Adrenal gland (tissue), 12 donors: ENCODE measurements around the gene CEACAM4. TPM values are rescaled to one million over a fixed set of nuclear protein-coding genes. Genes with fewer than 3 reads are reported as not detected.

Experiments used
- DNase-seq, 7 donors: peaks; one replicate each; pipeline ENCODE4 v3.0.0-alpha.2; 2019 to 2020
- H3K27ac ChIP-seq, 5 donors: fragments of 200-600 bp; sonication (generic) in 4 of 5; 1 replicate in 3 of 5; 2 replicates in 2 of 5; pipeline versions ENCODE4 v1.5.1 to v1.8.0; 2016 to 2020; ENCODE audit warnings: mild to moderate bottlenecking in 1 of 5
- H3K27me3 ChIP-seq: fragments of 200-600 bp; 2 replicates; pipeline ENCODE4 v1.8.0; 2021
- H3K36me3 ChIP-seq, 2 donors: fragments of 200-600 bp; replicated peaks in 1 of 2; 1 replicate in 1 of 2; 2 replicates in 1 of 2; pipeline versions ENCODE4 v1.5.1 to v1.8.0; 2018 to 2022
- H3K4me1 ChIP-seq, 2 donors: fragments of 200-600 bp; replicated peaks in 1 of 2; 1 replicate in 1 of 2; 2 replicates in 1 of 2; pipeline versions ENCODE4 v1.5.1 to v1.8.0; 2018 to 2021
- H3K4me3 ChIP-seq, 4 donors: fragments of 200-600 bp; sonication (generic) in 3 of 4; one replicate each; pipeline ENCODE4 v1.5.1; 2016 to 2018
- H3K9me3 ChIP-seq, 3 donors: fragments of 200-600 bp; sonication (generic) in 1 of 3; replicated peaks in 1 of 3; 1 replicate in 2 of 3; 2 replicates in 1 of 3; pipeline versions ENCODE4 v1.5.1 to v1.8.0; 2016 to 2021
- POLR2A ChIP-seq, 2 donors: fragments of 450-650 bp; IDR thresholded peaks; one replicate each; pipeline ENCODE4 v1.6.1; 2017; ENCODE audit warnings: antibody characterized with exemption in 2 of 2, mild to moderate bottlenecking in 2 of 2, moderate library complexity in 1 of 2
- WGBS, 4 donors: extraction: QIAGEN DNeasy Blood & Tissue Kit in 2 of 4; methylation state at CpG; one replicate each; pipeline versions ENCODE4 v1.1.5 to v1.1.7; 2013 to 2017; 5-methylcytosine and 5-hydroxymethylcytosine counted together
- intact Hi-C, 2 donors: fragments of 100-400 bp; cut with DNase I; formaldehyde crosslinking; loops; one replicate each; pipeline versions ENCODE4 v1.14.1 to v1.15.0; 2022 to 2023
- polyA plus RNA-seq, 3 donors: library from polyadenylated mRNA; stranded (reverse); fragments of 200-250 nt in 2 of 3; fragments of 350-450 nt in 1 of 3; fragmentation: Illumina TruSeq in 1 of 3; extraction: RNeasy Lipid Tissue Mini Kit (QIAGEN cat#74804) in 1 of 3; gene quantifications; one replicate each; pipeline ENCODE4 v1.2.3, GENCODE V29; 2013 to 2014
- total RNA-seq, 9 donors: library from RNA; depleted of rRNA in 4 of 9; stranded (reverse); fragments of >200 nt in 4 of 9; fragments of 120-200 nt in 1 of 9; fragmentation: NEBNext Ultra II Directional in 1 of 9; extraction: Animal tissue kit (Norgen Biotek cat#: 25700) in 1 of 9; gene quantifications; one replicate each; pipeline versions ENCODE4 v1.1.0 to v1.2.4, GENCODE V29; 2013 to 2023
- TF ChIP-seq, protein P1 (sequence below), 6 experiments: fragments of 450-650 bp in 4 of 6; fragments of 200-600 bp in 2 of 6; sonication (generic) in 1 of 6; IDR thresholded peaks; 1 replicate in 5 of 6; 2 replicates in 1 of 6; pipeline versions ENCODE4 v1.5.1 to v1.8.0; 2016 to 2021; ENCODE audit warnings: antibody characterized with exemption in 6 of 6, mild to moderate bottlenecking in 2 of 6, moderate library complexity in 1 of 6
- donor health status: healthy with polysubstance abuse.
- donor health status: Bipolar disorder and iron deficiency.
- donor health status: DM: yes; HTN: yes; CAD: no.
- donor health status: DM: no; HTN: no; CAD: no.
- donor health status: DM: no; HTN: no; CAD: no.
- donor health status: DM: yes; HTN: yes; CAD: no.

CEACAM4 gene
- total and polyA plus RNA-seq, 12 donors, result 0.19 to 1.6 (median 0.84) TPM; not detected in 3

DNA sequence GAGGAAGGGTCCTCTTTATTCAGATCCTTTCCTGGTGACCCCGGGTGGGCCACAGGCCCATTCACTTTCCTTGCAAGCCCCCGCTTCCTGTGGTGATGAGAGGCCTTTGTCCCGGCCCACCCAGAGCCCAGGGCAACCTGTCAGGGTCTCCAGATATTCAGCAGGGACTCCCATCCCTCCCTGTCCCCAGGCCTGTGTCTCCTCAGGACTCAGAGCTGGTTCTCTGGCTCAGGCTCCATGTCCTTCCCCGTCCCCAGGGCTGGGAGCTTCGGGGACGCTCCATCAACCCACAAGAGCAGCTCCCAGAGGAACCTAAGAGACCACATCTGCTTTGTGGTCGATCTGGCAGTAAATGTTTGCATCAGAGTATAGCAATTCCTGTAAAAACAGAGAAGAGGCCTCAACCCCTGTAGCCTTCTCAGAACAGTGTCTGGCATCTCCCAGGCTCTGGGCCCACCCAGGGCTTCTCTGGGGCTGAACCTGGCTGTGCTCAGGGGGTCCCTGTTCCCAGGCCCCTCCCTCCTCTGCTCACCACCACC, 7.8 kb downstream of the CEACAM4 start:
- no peaks in the 10 kb centered on the region for H3K4me1 ChIP-seq
- WGBS, 4 donors, result 43 to 75% (median 48%) methylated on average over 2 to 7 of the region's 7 CpGs
- TF ChIP-seq, protein P1, sequence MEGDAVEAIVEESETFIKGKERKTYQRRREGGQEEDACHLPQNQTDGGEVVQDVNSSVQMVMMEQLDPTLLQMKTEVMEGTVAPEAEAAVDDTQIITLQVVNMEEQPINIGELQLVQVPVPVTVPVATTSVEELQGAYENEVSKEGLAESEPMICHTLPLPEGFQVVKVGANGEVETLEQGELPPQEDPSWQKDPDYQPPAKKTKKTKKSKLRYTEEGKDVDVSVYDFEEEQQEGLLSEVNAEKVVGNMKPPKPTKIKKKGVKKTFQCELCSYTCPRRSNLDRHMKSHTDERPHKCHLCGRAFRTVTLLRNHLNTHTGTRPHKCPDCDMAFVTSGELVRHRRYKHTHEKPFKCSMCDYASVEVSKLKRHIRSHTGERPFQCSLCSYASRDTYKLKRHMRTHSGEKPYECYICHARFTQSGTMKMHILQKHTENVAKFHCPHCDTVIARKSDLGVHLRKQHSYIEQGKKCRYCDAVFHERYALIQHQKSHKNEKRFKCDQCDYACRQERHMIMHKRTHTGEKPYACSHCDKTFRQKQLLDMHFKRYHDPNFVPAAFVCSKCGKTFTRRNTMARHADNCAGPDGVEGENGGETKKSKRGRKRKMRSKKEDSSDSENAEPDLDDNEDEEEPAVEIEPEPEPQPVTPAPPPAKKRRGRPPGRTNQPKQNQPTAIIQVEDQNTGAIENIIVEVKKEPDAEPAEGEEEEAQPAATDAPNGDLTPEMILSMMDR (IDR thresholded peaks at IDR 0.05), result no peak
- TF ChIP-seq POLR2A (IDR thresholded peaks at IDR 0.05), result no peak
- intact Hi-C loops, result no loop called here
- no peak for DNase-seq
- no peak overlapping the region for H3K27ac ChIP-seq
- no peaks in the 10 kb centered on the region for H3K27me3 ChIP-seq
- H3K4me3 ChIP-seq, result no peak overlapping the region
- no peaks in the 10 kb centered on the region for H3K9me3 ChIP-seq
- no peaks in the 10 kb centered on the region for H3K36me3 ChIP-seq

DNA sequence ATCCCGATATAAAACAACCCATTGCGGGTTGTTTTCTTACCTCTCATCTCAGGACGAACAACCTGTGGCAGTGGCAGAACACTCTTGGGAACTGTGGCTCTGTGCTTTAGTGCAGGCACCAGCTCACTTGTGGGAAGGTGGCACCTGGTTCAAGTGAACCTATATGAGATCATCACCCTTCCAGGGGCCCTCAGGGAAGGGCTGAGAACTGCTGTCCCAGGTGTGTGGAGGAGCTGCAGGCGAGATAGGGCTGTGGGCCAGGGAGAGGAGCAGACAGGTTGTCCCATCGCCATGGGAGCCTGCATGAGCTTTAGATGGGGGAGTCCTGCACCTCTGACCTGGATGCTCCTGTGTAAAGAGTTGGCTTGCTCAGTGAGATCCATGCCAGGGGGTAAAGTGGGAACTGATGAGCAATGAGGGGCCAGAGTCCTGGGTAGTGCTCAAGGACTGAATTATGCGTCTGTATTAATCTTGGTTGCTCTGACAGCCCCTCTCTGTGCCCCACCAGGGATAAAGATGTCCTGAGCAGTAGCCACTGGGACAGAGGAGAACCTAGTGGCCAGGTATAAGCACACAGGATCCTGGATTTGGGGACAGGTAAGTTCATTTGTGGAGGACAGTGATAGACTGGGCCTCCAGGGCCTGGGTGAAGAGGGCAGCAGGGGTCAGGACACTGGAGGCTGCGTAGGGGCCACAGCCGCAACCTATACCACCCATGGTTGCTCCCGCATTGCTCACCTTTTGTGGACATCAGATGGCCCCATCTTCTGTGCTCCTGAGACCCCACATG, 8.7 kb downstream of the CEACAM4 start:
- whole genome bisulfite sequencing, 4 donors, result 70 to 77% (median 73%) methylated on average over 6 to 9 of the region's 9 CpGs
- Histone ChIP-seq H3K27me3 (no peaks in the 10 kb centered on the region), H3K4me1 (no peaks in the 10 kb centered on the region), H3K4me3 (no peak overlapping the region), H3K27ac (no peak overlapping the region), H3K36me3 (no peaks in the 10 kb centered on the region), H3K9me3 (no peaks in the 10 kb centered on the region)
- TF ChIP-seq, protein P1 (IDR thresholded peaks at IDR 0.05), result no peak
- no peak for TF ChIP-seq POLR2A (IDR thresholded peaks at IDR 0.05)
- no peak for DNase-seq
- intact Hi-C loops, result no loop called here

DNA sequence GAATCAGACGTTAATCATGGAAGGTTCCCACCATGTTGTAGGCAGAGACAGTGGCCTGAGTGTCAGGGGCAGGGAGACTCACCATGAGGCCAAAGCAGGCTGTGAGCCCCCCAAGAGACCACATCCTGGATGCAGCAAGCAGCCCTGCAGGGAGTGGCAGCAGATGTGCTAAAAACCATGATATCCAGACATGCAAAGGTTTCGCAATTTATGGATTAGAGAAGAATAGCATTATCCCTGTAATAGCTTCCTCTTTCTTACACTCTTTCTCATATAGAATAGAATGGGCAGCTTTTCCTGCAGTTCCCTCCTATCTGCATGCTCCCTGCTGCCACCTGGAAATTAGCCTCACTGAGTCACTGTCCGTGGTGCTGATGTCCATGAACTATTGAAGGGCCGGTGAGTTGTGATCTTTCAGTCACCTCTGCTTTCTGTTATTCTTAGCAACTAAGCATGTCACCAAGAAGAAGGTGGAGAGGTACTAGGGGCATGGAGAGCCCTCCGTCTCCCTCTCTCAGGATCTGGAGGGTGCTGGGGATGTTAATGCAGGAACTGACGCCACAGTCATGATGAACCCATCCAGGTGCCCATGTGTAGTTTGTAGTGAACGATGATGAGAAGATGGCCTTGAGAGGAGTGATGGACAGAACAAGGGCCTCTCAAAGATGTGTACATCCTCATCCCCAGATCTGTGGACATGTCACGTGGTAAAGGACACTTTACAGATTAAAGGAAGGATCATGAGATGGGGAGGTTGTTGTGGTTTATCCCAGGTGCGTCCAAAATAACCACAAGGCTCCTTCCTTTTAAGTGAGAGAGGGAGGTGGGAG, 9.9 kb downstream of the CEACAM4 start:
- Histone ChIP-seq H3K27me3 (no peaks in the 10 kb centered on the region), H3K4me3 (no peak overlapping the region), H3K36me3 (no peaks in the 10 kb centered on the region), H3K4me1 (no peaks in the 10 kb centered on the region), H3K9me3 (no peaks in the 10 kb centered on the region), H3K27ac (no peak overlapping the region)
- WGBS, 4 donors, result 35 to 38% (median 37%) methylated on average over 9 of the region's 9 CpGs
- TF ChIP-seq, protein P1 (IDR thresholded peaks at IDR 0.05), result no peak
- TF ChIP-seq POLR2A (IDR thresholded peaks at IDR 0.05), result no peak
- intact Hi-C loops, result no loop called here
- no peak for DNase-seq

DNA sequence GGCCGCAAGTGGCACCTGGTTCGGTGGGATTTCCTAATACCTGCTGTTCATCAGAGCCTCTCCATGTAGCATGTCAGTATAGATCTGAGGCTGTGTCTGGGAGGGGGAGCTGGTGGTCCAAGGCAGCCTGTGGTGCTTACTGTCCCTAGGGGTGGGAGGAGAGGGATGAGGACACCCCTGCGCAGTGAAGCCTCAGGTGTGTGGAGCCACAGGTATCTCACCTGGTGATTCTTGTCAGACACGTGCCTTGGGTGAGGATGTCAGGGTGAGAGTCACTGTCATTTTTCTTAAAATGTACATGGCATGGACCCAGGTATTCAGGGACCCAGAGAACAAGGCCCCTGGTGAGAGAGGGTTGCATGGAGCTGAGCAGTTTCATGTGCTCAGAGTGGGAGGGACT, 11.7 kb downstream of the CEACAM4 start:
- TF ChIP-seq POLR2A (IDR thresholded peaks at IDR 0.05), result no peak
- TF ChIP-seq, protein P1 (IDR thresholded peaks at IDR 0.05), result no peak
- intact Hi-C loops, result no loop called here
- DNase-seq, result no peak

More for the DNA sequence above, 11.7 kb downstream of the CEACAM4 start:
- Histone ChIP-seq H3K4me3 (no peak overlapping the region), H3K4me1 (no peaks in the 10 kb centered on the region), H3K9me3 (no peaks in the 10 kb centered on the region), H3K27ac (no peak overlapping the region), H3K27me3 (peaks cover 3% of the 10 kb centered on the region), H3K36me3 (no peaks in the 10 kb centered on the region)
- WGBS, 4 donors, result 68 to 88% (median 80%) methylated on average over 3 to 4 of the region's 4 CpGs
